GM19328 (cell line): Measurements from ENCODE around the gene CTBP2.
"Not testable (repeated sequence)": the region's sequence is repeated elsewhere in the genome, so short reads cannot be mapped to it uniquely, and the experiment has no call there.

Source experiments
- ATAC-seq: cut with Tn5 transposase; IDR thresholded peaks from one replicate; pipeline ENCODE4 v1.9.1; 2021; ENCODE audit warnings: mild to moderate bottlenecking, moderate library complexity; ENCODE audit not compliant: unreplicated experiment

Gene CTBP2

DNA sequence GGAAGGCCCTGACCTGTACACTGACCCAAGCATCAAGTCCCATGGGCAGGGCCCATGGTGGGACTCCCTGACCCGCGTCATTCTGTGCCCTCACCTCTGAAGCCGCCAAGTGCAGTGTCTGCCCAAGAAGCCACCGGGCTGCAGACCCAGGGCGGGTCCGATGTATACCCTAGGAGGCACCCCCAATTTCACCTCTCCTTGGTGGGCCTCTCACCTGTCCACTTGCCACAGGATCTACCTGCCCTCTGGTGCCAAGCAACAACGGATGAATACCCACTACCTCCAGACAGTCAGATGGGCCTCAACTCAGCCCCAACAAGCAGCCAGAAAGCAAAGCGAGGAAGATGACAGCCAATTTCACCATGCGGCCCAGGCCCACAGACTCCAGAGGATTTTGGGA lies 92.6 kb downstream of the CTBP2 start:
- ATAC-seq = no peak

DNA sequence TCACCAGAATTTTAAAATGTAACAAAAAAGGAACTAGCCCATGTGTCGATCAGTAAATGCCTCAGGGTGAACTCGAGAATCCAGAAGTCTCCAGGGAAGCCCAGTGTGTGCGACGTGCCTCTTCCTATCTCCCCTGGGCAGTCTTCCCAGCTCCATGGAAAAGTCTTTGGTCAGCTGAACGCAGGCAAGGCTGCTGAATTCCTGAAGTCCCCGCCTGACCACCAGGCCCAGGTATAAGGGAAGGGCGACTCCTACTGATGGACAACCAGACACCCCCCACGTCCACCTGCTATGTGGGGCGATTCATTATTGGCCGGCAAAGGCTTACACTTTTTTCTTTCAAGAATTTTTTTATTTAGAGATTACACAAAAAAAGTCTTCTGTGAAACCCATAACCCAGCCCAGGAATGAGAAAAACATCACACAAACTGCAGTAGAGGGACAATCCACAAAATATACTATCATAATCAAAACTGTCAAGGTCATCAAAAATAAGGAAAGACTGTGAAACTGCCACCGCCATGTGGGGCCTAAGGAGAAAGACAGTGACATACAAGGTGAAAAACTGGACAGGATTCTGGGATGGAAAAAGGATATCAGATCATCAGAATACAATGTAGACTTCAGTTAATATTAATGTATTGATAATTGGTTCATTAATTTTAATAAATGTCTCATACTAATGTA lies 93.5 kb downstream of the CTBP2 start:
- ATAC-seq = no peak

GRCh38 chr10:125064681-125065492 lies 95.5 kb downstream of the CTBP2 start:
- ATAC-seq = peak; percentile 96

DNA sequence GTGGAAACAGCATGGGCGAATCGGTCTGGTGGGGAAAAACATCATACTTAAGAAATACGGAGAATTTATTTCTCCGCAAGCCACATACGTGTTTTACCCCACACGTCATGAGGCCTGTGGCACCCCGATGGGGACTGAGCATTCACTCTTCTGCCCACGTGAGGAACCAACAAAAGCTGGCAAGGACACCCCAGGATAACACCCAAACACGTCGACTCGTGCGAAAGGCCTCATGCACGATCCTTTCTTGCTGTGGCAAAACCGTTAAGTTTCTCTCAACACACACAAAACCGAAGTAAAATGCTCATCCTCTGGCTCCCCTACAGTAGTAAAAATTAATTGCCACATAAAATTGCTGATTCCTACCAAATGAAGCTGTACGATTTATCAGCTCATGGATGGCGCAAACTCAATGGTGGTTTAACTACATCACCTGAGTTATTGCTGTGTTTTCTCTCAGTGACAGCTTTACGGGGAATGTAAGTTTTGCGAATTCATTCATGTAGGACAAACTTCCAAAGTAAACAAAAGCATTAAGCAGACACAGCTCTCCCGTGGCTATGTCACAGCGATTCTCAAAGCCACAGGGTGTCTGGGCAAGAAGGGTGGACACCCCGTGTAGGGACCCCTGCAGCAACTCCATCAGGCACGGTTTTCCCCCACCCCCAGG lies 97.0 kb downstream of the CTBP2 start:
- ATAC-seq = no peak

DNA sequence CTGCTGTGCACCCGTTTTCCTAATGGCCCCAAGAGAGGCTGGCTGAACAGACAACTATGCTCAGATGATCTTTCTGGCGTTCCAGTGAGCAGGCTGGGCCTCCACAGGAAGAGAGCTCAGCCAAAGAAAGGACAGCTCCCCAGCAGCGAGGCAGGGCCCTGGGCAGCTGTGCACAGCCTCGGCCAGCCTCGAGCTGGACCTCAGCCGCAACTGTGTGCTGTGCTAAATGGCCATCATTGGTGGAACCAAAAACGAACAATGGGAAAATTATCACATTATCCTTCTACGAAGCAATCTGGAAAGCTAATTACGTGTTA lies 97.5 kb downstream of the CTBP2 start:
- no peak for ATAC-seq

DNA sequence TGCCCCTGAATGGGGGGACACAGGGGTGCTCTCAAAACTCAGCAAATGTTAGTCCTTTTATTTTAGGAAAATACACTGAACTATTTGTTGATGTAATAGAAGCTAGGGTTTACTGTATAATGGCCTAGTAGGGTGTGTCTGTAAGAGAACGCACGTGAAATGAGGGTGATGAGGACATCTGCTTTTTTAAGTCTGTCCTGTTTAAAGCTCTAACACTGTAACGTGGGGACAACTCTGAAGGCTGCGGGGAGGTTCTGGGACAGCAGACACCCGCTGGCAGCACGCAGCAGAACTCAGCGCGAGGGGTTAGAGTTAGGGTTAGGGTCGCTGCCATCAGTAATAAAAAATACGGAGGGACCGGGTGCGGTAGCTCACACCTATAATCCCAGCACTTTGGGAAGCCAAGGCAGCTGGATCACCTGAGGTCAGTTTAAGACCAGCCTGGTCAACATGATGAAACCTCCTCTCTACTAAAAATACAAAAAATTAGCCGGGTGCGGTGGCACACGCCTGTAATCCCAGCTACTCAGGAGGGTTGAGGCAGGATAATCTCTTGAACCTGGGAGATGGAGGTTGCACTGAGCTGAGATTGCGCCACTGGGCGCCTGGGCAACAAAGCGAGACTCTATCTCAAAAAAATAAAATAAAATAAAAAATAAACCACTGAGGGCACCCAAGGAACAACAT lies 98.0 kb downstream of the CTBP2 start:
- ATAC-seq = no peak

DNA sequence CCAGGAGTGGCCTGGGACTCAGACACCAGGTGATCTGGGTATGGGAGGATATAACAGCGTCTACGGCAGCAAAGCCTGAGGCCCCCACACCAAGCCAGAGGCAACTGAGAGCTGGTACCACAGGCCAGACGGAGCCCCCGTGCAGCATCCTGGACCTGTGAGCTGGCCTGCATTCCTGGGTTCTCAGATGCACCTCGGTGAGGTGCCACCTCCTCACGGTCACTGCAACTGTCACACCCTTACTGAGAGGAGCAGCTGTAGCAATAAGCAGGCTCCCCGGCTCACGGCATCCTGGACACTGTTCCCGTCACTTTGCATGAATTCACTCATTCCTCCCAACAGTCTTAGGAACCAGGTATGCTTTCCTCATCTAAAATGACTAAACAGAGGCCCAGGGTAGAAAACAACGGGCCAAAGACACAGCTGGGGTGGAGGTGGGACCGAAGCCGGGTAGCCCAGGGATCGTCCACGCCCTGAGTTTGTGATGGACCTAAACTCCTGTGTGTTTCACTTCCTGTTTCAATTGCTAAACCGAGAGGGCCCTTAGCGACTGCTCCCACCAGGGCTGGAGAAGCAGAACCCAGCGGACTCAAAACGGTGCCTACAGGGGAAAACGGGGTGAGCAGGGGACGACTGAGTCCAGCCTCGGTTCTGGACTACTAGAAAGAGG lies 98.7 kb downstream of the CTBP2 start:
- ATAC-seq = no peak

- no peak for ATAC-seq
Observed at GRCh38 chr10:125060826-125061556, 99.4 kb downstream of the CTBP2 start.

- ATAC-seq = no peak
Observed at GRCh38 chr10:125060482-125060825, 99.9 kb downstream of the CTBP2 start.

GRCh38 chr10:125060026-125060425 lies 100.3 kb downstream of the CTBP2 start:
- ATAC-seq = no peak

- ATAC-seq = not testable (repeated sequence)
Observed at GRCh38 chr10:125059348-125059747, 101.0 kb downstream of the CTBP2 start.

DNA sequence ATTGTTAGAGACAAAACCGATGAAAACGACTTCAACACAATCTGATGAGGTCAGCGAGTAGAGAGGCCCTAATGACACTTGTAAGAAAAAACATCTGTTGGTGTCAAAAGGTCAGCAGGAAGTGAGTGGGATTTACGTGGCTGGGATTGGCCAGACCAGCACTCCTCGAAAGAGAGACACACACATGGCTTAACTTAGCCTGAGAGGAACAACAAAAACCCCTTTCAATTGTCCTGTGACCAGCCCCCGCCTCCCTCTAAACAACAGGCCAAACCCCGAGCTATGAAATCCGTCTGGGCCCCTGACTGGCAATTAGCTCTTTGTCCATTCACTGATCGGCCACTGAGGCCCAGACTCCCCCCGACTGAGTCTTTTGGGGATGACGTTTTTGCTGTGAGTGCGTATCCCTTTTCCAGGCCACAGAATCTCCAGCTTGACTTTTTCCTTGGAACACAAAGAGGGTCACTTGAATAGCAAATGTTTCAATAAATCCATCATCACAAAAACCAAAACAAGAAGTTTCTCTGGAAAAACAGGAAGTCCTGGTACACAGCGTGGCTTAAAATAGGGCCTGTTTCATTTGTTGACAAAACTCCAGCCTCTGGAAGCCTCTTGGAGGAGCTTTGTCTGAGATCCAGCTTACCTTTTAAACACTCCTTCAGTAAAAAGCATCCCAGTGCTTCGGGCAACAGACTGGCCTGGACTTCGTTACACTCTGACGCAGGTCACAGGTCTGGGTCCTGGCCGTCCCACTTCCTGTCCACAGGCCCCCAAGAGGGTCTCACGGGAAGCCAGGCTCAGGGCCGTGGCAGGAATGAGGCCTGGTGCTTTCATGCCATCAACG lies 103.0 kb downstream of the CTBP2 start:
- no peak for ATAC-seq

DNA sequence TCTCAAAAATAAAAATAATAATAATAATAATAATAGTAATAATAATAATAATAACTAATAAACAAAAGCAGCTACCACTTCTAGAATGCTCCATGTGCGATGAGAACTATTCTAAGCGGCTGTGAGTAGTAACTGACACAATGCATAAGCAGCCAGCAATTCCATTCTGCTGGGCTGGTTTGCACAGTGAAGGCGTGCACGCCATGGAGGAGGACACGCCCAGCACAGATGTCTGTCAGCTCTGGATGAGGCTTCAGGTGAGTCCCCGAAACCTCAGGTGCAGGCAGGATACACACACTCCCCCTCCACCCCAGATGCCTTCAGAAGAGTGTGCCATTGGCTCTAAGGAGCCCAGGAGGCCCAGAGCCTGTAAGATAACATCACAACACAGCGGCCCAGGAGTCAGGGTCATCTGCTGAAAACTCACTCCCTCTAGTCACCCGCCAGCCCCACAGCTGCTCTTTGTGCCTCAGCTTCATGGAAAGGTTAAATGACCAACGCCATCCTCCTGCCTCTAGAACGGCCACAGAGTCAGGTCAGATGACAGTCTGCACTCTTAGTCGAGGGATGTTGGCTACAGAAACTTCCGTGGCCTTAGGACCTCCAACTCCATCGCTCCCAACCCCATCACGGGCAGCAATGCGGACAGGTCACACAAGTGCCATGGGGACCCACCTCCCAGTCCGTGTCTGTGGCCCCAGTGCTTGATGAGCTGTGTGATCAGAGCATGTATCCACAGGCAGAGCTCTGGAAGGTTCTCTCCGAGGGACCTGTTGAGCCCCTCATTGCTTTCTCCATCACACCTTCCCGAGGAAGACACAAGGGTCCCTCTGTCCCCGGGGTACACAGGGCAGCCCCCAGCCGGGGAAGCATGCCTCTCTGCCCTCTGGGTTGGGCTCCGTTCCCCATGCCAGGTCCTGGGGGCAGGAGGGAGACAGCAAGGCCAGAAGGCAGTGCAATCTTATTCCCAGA lies 103.9 kb downstream of the CTBP2 start:
- no peak for ATAC-seq

DNA sequence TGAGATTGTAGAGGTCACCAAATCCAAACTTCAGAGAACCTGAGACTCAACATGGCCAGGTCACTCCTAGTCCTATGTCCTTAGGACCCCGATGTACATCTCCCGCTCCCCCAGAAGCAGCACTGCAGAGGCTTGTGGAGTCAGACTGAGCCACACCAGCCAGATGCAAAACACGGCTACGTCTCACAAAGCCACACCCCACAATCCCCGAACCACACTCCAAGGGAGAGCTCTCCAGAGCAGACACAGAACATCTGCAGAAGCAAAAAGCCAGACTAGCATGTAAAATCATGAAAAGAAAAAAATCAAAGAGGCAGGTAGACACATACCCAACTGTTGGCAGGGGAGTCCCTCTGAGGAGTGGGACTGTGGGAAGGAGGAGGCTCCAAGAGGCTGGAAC lies 104.9 kb downstream of the CTBP2 start:
- ATAC-seq = no peak

DNA sequence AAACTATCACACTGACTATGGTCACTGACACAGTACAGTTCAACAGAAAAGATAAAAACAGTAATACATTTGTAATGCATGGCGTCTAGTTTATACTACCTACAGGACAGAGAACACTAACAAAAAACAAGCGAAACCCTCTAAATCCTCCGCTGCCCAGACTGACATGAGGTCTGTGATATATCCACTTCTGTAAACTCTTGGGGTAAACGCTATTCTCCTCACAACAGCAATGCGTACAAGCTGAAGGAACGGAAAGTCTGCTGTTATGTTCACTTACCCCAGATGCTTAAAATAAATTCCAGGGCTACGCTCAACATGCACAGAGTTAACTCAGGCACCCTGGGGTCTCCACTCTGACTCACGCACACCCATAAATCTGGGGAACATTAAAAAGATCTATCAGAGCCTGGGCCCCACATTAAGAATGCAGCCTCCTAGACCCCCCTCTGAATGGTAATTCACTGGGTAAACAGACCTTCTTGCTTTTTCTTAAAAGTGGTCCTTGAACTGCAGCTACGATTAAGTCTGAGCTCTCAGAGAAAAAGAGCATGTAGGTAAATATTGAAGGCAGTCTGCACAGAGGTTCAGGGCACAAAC lies 105.6 kb downstream of the CTBP2 start:
- no peak for ATAC-seq

DNA sequence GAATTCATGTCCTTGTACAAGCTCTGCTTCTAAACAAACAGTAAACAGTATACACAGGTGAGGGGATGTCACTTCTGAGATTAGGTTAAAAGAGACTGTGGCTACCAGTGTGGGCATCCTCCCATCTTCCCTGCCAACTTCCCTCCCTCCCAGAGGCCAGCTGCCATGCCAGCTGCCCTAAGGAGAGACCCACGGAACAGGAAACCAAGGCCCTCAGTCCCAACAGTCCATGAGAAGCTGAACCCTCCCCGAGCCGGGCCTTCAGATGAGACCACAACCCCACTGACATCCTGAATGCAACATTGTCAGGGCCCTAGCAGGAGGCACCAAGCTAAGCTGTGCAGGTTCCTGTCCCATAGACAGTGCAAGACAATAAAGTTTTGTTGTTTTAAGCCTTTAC lies 106.1 kb downstream of the CTBP2 start:
- ATAC-seq = no peak

DNA sequence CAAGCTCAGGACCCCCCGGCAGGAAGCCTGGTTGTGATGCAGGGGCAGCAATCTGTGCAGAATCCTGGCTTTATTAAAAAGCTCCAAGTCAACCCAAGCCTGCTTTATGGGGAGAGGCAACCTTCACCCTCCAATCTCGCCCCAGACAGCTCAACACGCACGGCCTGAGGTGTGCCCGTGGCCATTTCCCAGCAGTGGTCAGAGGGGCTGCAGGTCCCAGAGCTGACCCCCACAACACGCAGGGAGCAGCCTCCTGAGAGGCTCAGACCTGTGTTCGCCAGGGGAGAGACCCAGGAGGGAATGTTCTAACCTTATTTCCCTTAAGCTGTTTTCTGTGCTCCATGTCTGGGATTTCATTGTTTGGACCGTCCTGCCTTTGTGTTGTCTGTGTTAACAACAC lies 108.2 kb downstream of the CTBP2 start:
- ATAC-seq = no peak

DNA sequence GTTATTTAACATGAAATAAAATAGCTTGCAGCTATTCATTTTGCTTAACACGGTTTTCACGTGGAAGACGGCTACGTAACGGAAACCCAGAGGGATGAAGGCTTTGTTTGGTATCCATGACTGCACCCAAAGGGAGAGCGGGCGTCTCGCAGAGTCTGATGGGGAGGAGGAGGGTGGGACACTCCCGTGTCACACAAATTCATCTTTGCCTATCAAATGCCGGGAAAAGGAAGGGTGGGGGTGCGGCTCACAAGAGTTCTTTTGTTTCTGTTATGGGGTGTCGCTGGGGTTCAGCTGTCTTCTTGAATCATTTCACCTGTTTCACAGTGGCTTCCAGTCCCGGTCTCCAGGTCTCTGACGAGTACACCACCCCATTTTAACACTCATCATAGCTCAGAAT lies 110.0 kb downstream of the CTBP2 start:
- ATAC-seq = no peak
